Esophagus squamous epithelium (tissue), 5 donors: ENCODE data around the gene ETFB. TPM values are rescaled to one million over a fixed set of nuclear protein-coding genes. Genes with fewer than 3 reads are reported as not detected.

Source experiments
- DNase-seq: peaks from one replicate; lab custom pipeline; 2025; lab: John Stamatoyannopoulos, UW
- H3K27ac ChIP-seq, 4 donors: fragments of 200-600 bp; sonication (generic); one replicate each; pipeline ENCODE4 v1.5.1; 2016 to 2019; ENCODE audit warnings: mild to moderate bottlenecking in 1 of 4
- H3K27me3 ChIP-seq, 4 donors: fragments of 200-600 bp; sonication (generic); 1 replicate in 3 of 4; 2 replicates in 1 of 4; pipeline versions ENCODE4 v1.5.1 to v1.6.0; 2017 to 2021; ENCODE audit warnings: antibody characterized with exemption in 1 of 4
- H3K36me3 ChIP-seq, 3 donors: fragments of 200-600 bp; sonication (generic); one replicate each; pipeline ENCODE4 v1.5.1; 2016 to 2019
- H3K4me1 ChIP-seq, 3 donors: fragments of 200-600 bp; sonication (generic); one replicate each; pipeline ENCODE4 v1.5.1; 2017 to 2019
- H3K4me3 ChIP-seq, 4 donors: fragments of 200-600 bp; sonication (generic); 1 replicate in 3 of 4; 2 replicates in 1 of 4; pipeline ENCODE4 v1.5.1; 2016 to 2019; ENCODE audit warnings: mild to moderate bottlenecking in 2 of 4, moderate library complexity in 1 of 4
- H3K9me3 ChIP-seq, 3 donors: fragments of 200-600 bp; sonication (generic); one replicate each; pipeline ENCODE4 v1.5.1; 2016 to 2019
- CTCF ChIP-seq, 6 experiments: fragments of 450-650 bp in 4 of 6; fragments of 200-600 bp in 2 of 6; sonication (generic) in 2 of 6; IDR thresholded peaks; one replicate each; pipeline ENCODE4 v1.5.1; 2016 to 2019; ENCODE audit warnings: antibody characterized with exemption in 6 of 6, mild to moderate bottlenecking in 4 of 6, moderate library complexity in 4 of 6
- POLR2A ChIP-seq, 4 donors: fragments of 450-650 bp; IDR thresholded peaks; one replicate each; pipeline ENCODE4 v1.6.1; 2017; ENCODE audit warnings: antibody characterized with exemption in 4 of 4, mild to moderate bottlenecking in 4 of 4, moderate library complexity in 3 of 4
- WGBS, 2 donors: methylation state at CpG; one replicate each; pipeline ENCODE4 v1.1.5; 2018; 5-methylcytosine and 5-hydroxymethylcytosine counted together
- intact Hi-C: fragments of 100-400 bp; cut with DNase I; formaldehyde crosslinking; loops from one replicate; pipeline ENCODE4 v1.15.0; 2022
- total RNA-seq, 4 donors: library from RNA; depleted of rRNA; stranded (reverse); fragments of >200 nt; gene quantifications; one replicate each; pipeline ENCODE4 v1.1.0, GENCODE V29; 2016
- donor health status: DM: yes; HTN: yes; CAD: no.

The ETFB gene
- total RNA-seq, 4 donors from 2014 or later, result 104 to 215 (median 157) TPM

GRCh38 chr19:51318687-51319648 is 47.2 kb downstream of the ETFB start:
- Histone ChIP-seq H3K27me3 (peaks cover 0 to 77% (median 0%) of the 10 kb centered on the region in 4 donors), H3K4me3 (no peak overlapping the region), H3K27ac (no peak overlapping the region), H3K36me3 (no peaks in the 10 kb centered on the region), H3K4me1 (no peaks in the 10 kb centered on the region), H3K9me3 (no peaks in the 10 kb centered on the region)
- intact Hi-C loops, result no loop called here
- 60% methylated on average over 10 to 11 of the region's 23 CpGs for WGBS, 2 donors
- DNase-seq, result no peak
- TF ChIP-seq POLR2A (IDR thresholded peaks at IDR 0.05) (no peak), CTCF (IDR thresholded peaks at IDR 0.05) (no peak)

- no peaks in the 10 kb centered on the region for H3K36me3 ChIP-seq
- H3K27ac ChIP-seq, result no peak overlapping the region
- TF ChIP-seq POLR2A (IDR thresholded peaks at IDR 0.05) (no peak), CTCF (IDR thresholded peaks at IDR 0.05) (no peak)
- no peak for DNase-seq
- H3K9me3 ChIP-seq, result no peaks in the 10 kb centered on the region
- intact Hi-C loops, result no loop called here
- no peak overlapping the region for H3K4me3 ChIP-seq
- peaks cover 0 to 77% (median 0%) of the 10 kb centered on the region in 4 donors for H3K27me3 ChIP-seq
- WGBS, 2 donors, result 43% methylated on average over 1 of the region's 1 CpG; no CpG with 5 or more reads in 1 of the 2 donors
- no peaks in the 10 kb centered on the region for H3K4me1 ChIP-seq
Measured at GRCh38 chr19:51317968-51318367, 48.2 kb downstream of the ETFB start.

GRCh38 chr19:51317376-51317775 is 48.8 kb downstream of the ETFB start:
- Histone ChIP-seq H3K4me3 (no peak overlapping the region), H3K27ac (no peak overlapping the region), H3K27me3 (peaks cover 0 to 79% (median 0%) of the 10 kb centered on the region in 4 donors), H3K36me3 (no peaks in the 10 kb centered on the region), H3K4me1 (no peaks in the 10 kb centered on the region), H3K9me3 (no peaks in the 10 kb centered on the region)
- DNase-seq, result no peak
- intact Hi-C loops, result no loop called here
- no peak for TF ChIP-seq CTCF (IDR thresholded peaks at IDR 0.05)
- no peak for TF ChIP-seq POLR2A (IDR thresholded peaks at IDR 0.05)
- 68 to 76% methylated on average over 3 of the region's 3 CpGs for WGBS, 2 donors

- no peak overlapping the region for H3K4me3 ChIP-seq
- no peaks in the 10 kb centered on the region for H3K4me1 ChIP-seq
- H3K9me3 ChIP-seq, result no peaks in the 10 kb centered on the region
- no peak for TF ChIP-seq CTCF (IDR thresholded peaks at IDR 0.05)
- TF ChIP-seq POLR2A (IDR thresholded peaks at IDR 0.05), result no peak
- no peaks in the 10 kb centered on the region for H3K36me3 ChIP-seq
- no peak for DNase-seq
- intact Hi-C loops, result no loop called here
- WGBS, 2 donors, result 54 to 75% methylated on average over 3 of the region's 8 CpGs
- peaks cover 0 to 79% (median 2%) of the 10 kb centered on the region in 4 donors for H3K27me3 ChIP-seq
- no peak overlapping the region for H3K27ac ChIP-seq
Measured at GRCh38 chr19:51316688-51317087, 49.5 kb downstream of the ETFB start.
